ENCODE results near the gene BSN. TPM values are rescaled to one million over a fixed set of nuclear protein-coding genes. Genes with fewer than 3 reads are reported as not detected.

Gene BSN
- total RNA-seq, 1 experiment from 2014 or later = 0.37 TPM

DNA sequence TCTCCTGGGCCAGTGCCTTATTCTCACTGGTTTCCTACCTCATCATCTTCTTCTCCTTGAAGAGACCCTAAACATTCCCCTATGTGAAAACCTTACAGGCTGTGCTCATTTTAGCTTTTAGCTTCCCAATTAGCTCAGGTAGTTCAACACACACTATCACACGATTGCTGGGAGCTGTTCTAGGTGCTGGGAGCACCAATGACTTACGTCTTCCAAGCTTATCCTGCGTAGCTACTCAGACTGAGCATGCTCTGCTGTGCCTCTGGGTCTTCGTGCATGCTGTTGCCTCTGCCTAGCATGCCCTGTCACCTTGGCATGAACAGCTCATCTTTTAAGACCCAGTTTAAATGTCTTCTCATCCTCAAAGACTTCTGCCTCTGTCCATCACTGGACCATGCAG lies 64.1 kb downstream of the BSN start:
- Histone ChIP-seq H3K36me3 (ENCODE audit: insufficient read depth, low read length) (no peaks in the 10 kb centered on the region), H3K9me2 (replicated peaks; ENCODE audit: insufficient read depth, low read length) (no peaks in the 10 kb centered on the region), H3K4me2 (ENCODE audit: low read depth, low read length, poor library complexity, severe bottlenecking) (no peak overlapping the region), H4K20me1 (ENCODE audit: insufficient read depth, low read depth, low read length) (0 out of 2 replicates have a peak, but pooled peaks cover 1% of the 10 kb centered on the region), H2AFZ (ENCODE audit: low read length) (no peak overlapping the region), H3K4me3 (ENCODE audit: low read length) (no peak overlapping the region), H3K27me3 (ENCODE audit: low read length) (no peaks in the 10 kb centered on the region), H3K4me1 (ENCODE audit: low read length) (no peaks in the 10 kb centered on the region), H3K9me3 (ENCODE audit: low read length) (no peaks in the 10 kb centered on the region), H3K79me2 (ENCODE audit: low read length) (no peaks in the 10 kb centered on the region), H3K27ac (ENCODE audit: low read length) (no peak overlapping the region), H3K9ac (ENCODE audit: low read length) (no peak overlapping the region)
- no peak for DNase-seq

- Histone ChIP-seq H3K9me2 (replicated peaks; ENCODE audit: insufficient read depth, low read length) (no peaks in the 10 kb centered on the region), H3K4me3 (ENCODE audit: low read length) (no peak overlapping the region), H3K27me3 (ENCODE audit: low read length) (no peaks in the 10 kb centered on the region), H3K4me1 (ENCODE audit: low read length) (no peaks in the 10 kb centered on the region), H3K27ac (ENCODE audit: low read length) (no peak overlapping the region), H3K9me3 (ENCODE audit: low read length) (no peaks in the 10 kb centered on the region), H3K36me3 (ENCODE audit: insufficient read depth, low read length) (no peaks in the 10 kb centered on the region), H4K20me1 (ENCODE audit: insufficient read depth, low read depth, low read length) (0 out of 2 replicates have a peak, but pooled peaks cover 3% of the 10 kb centered on the region), H3K79me2 (ENCODE audit: low read length) (no peaks in the 10 kb centered on the region), H3K4me2 (ENCODE audit: low read depth, low read length, poor library complexity, severe bottlenecking) (no peak overlapping the region), H3K9ac (ENCODE audit: low read length) (no peak overlapping the region), H2AFZ (ENCODE audit: low read length) (no peak overlapping the region)
- no peak for DNase-seq
Observed at GRCh38 chr3:49619649-49620048, 65.4 kb downstream of the BSN start.

GRCh38 chr3:49620728-49621127 lies 66.5 kb downstream of the BSN start:
- no peaks in the 10 kb centered on the region for H3K36me3 ChIP-seq (ENCODE audit: insufficient read depth, low read length)
- no peak overlapping the region for H3K27ac ChIP-seq (ENCODE audit: low read length)
- H3K4me2 ChIP-seq (ENCODE audit: low read depth, low read length, poor library complexity, severe bottlenecking) = no peak overlapping the region
- no peaks in the 10 kb centered on the region for H3K27me3 ChIP-seq (ENCODE audit: low read length)
- H3K4me3 ChIP-seq (ENCODE audit: low read length) = no peak overlapping the region
- 0 out of 2 replicates have a peak, but pooled peaks cover 3% of the 10 kb centered on the region for H4K20me1 ChIP-seq (ENCODE audit: insufficient read depth, low read depth, low read length)
- H3K79me2 ChIP-seq (ENCODE audit: low read length) = no peaks in the 10 kb centered on the region
- DNase-seq = no peak
- no peak overlapping the region for H2AFZ ChIP-seq (ENCODE audit: low read length)
- no peaks in the 10 kb centered on the region for H3K4me1 ChIP-seq (ENCODE audit: low read length)
- no peaks in the 10 kb centered on the region for H3K9me2 ChIP-seq (replicated peaks; ENCODE audit: insufficient read depth, low read length)
- no peaks in the 10 kb centered on the region for H3K9me3 ChIP-seq (ENCODE audit: low read length)
- H3K9ac ChIP-seq (ENCODE audit: low read length) = no peak overlapping the region

DNA sequence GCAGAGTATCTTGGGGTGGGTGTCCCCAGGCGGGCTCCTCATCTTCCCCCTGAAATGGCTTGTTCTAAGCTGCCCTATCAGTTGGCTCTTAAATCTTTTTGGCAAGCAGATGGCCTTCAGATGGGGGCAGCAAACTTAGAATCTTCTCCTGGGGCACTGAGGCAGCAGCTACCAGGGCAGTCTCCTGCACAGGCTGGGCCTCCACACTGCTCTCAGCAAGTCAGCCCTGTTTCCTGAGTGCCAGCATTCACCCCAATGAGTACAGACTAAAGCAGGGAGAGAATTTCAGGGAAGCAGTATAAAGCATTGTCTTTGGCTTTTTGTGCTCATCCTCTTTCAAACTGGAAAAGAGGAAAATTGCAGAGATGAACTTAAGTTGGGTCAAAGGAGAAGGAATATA lies 68.8 kb downstream of the BSN start:
- H3K27me3 ChIP-seq (ENCODE audit: low read length) = no peaks in the 10 kb centered on the region

DNA sequence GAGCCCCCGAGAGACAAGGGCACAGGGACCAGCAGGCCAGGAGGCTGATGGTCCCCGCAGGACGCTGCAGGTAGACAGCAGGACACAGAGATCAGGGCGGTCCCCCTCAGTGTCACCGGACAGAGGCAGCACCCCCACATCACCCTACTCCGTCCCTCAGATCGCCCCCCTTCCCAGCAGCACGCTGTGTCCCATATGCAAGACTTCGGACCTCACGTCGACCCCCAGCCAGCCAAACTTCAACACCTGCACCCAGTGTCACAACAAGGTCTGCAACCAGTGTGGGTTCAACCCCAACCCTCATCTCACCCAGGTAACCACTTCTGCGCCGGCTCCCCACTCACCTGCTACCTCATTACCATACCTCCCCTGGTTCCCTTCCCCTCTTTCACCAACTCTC lies 70.8 kb downstream of the BSN start:
- Histone ChIP-seq H2AFZ (ENCODE audit: low read length) (no peak overlapping the region), H4K20me1 (ENCODE audit: insufficient read depth, low read depth, low read length) (0 out of 2 replicates have a peak, but pooled peaks cover 3% of the 10 kb centered on the region), H3K4me1 (ENCODE audit: low read length) (no peaks in the 10 kb centered on the region), H3K36me3 (ENCODE audit: insufficient read depth, low read length) (no peaks in the 10 kb centered on the region), H3K9me3 (ENCODE audit: low read length) (no peaks in the 10 kb centered on the region), H3K27me3 (ENCODE audit: low read length) (no peaks in the 10 kb centered on the region), H3K4me2 (ENCODE audit: low read depth, low read length, poor library complexity, severe bottlenecking) (no peak overlapping the region), H3K79me2 (ENCODE audit: low read length) (no peaks in the 10 kb centered on the region), H3K9ac (ENCODE audit: low read length) (no peak overlapping the region), H3K9me2 (replicated peaks; ENCODE audit: insufficient read depth, low read length) (no peaks in the 10 kb centered on the region), H3K4me3 (ENCODE audit: low read length) (no peak overlapping the region), H3K27ac (ENCODE audit: low read length) (no peak overlapping the region)
- DNase-seq = no peak

More for the DNA sequence above, 68.8 kb downstream of the BSN start:
- 0 out of 2 replicates have a peak, but pooled peaks cover 3% of the 10 kb centered on the region for H4K20me1 ChIP-seq (ENCODE audit: insufficient read depth, low read depth, low read length)
- no peak overlapping the region for H3K4me3 ChIP-seq (ENCODE audit: low read length)
- H3K4me2 ChIP-seq (ENCODE audit: low read depth, low read length, poor library complexity, severe bottlenecking) = no peak overlapping the region
- no peak for DNase-seq
- H3K9ac ChIP-seq (ENCODE audit: low read length) = no peak overlapping the region
- H3K9me2 ChIP-seq (replicated peaks; ENCODE audit: insufficient read depth, low read length) = no peaks in the 10 kb centered on the region
- no peak overlapping the region for H2AFZ ChIP-seq (ENCODE audit: low read length)
- no peaks in the 10 kb centered on the region for H3K79me2 ChIP-seq (ENCODE audit: low read length)
- no peaks in the 10 kb centered on the region for H3K9me3 ChIP-seq (ENCODE audit: low read length)
- H3K27ac ChIP-seq (ENCODE audit: low read length) = no peak overlapping the region
- no peaks in the 10 kb centered on the region for H3K4me1 ChIP-seq (ENCODE audit: low read length)
- H3K36me3 ChIP-seq (ENCODE audit: insufficient read depth, low read length) = no peaks in the 10 kb centered on the region

DNA sequence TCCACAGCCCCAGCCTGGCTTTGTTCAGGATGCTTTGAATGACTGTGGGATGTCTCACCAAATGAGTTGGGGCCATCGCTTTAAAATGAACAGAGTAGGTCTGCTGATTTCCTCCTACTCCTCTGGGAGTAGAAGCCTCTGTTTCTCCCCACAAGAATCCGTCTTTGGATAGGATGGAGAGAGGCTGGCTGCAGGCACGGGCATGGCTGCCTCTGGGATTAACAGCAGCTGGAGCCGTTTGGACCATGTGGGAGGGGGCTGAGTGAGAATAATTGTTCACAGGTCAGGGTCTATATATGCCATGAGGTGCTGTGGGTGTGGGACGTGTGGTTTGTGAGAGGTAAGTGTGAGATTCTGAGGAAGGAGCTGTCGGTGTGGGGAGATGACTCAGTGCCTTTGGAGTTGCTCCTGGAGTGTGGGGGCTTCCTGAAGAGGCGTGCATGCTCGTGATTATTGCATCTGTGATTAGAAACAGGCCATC lies 71.9 kb downstream of the BSN start:
- no peaks in the 10 kb centered on the region for H3K9me2 ChIP-seq (replicated peaks; ENCODE audit: insufficient read depth, low read length)
- H3K9ac ChIP-seq (ENCODE audit: low read length) = no peak overlapping the region
- no peak overlapping the region for H2AFZ ChIP-seq (ENCODE audit: low read length)
- H3K27me3 ChIP-seq (ENCODE audit: low read length) = no peaks in the 10 kb centered on the region
- no peak for DNase-seq
- H3K4me1 ChIP-seq (ENCODE audit: low read length) = no peaks in the 10 kb centered on the region
- H3K4me2 ChIP-seq (ENCODE audit: low read depth, low read length, poor library complexity, severe bottlenecking) = no peak overlapping the region
- 0 out of 2 replicates have a peak, but pooled peaks cover 3% of the 10 kb centered on the region for H4K20me1 ChIP-seq (ENCODE audit: insufficient read depth, low read depth, low read length)
- no peaks in the 10 kb centered on the region for H3K79me2 ChIP-seq (ENCODE audit: low read length)
- no peak overlapping the region for H3K27ac ChIP-seq (ENCODE audit: low read length)
- H3K36me3 ChIP-seq (ENCODE audit: insufficient read depth, low read length) = no peaks in the 10 kb centered on the region
- H3K9me3 ChIP-seq (ENCODE audit: low read length) = no peaks in the 10 kb centered on the region
- no peak overlapping the region for H3K4me3 ChIP-seq (ENCODE audit: low read length)

GRCh38 chr3:49626796-49627195 lies 72.5 kb downstream of the BSN start:
- Histone ChIP-seq H3K4me2 (ENCODE audit: low read depth, low read length, poor library complexity, severe bottlenecking) (no peak overlapping the region), H3K27me3 (ENCODE audit: low read length) (no peaks in the 10 kb centered on the region), H3K4me1 (ENCODE audit: low read length) (no peaks in the 10 kb centered on the region), H3K9ac (ENCODE audit: low read length) (no peak overlapping the region), H3K36me3 (ENCODE audit: insufficient read depth, low read length) (no peaks in the 10 kb centered on the region), H3K9me2 (replicated peaks; ENCODE audit: insufficient read depth, low read length) (no peaks in the 10 kb centered on the region), H3K9me3 (ENCODE audit: low read length) (no peaks in the 10 kb centered on the region), H3K79me2 (ENCODE audit: low read length) (no peaks in the 10 kb centered on the region), H3K27ac (ENCODE audit: low read length) (no peak overlapping the region), H2AFZ (ENCODE audit: low read length) (no peak overlapping the region), H3K4me3 (ENCODE audit: low read length) (no peak overlapping the region), H4K20me1 (ENCODE audit: insufficient read depth, low read depth, low read length) (0 out of 2 replicates have a peak, but pooled peaks cover 3% of the 10 kb centered on the region)
- DNase-seq = no peak

DNA sequence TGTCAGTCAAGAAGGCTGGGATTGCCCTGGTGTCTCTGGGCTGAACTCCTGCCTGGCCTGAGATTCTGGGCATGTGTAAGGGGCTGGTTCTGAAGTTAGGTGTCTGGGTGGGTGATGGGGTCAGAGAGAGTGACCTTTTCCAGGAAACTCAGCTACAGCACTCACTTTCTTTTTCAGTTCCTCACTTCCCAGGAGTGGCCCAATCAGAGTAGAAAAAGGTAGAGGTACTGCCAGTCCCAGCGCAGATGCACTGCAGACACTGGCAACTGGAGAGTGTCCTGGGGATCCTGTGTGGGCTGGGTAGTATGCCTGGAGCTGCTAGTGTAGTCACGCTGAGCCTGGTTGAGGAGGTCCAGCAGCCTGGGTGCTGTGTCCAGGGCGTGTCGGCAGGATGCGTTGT lies 73.4 kb downstream of the BSN start:
- DNase-seq = no peak
- Histone ChIP-seq H3K9me2 (replicated peaks; ENCODE audit: insufficient read depth, low read length) (no peaks in the 10 kb centered on the region), H3K9ac (ENCODE audit: low read length) (no peak overlapping the region), H3K9me3 (ENCODE audit: low read length) (no peaks in the 10 kb centered on the region), H3K79me2 (ENCODE audit: low read length) (no peaks in the 10 kb centered on the region), H4K20me1 (ENCODE audit: insufficient read depth, low read depth, low read length) (0 out of 2 replicates have a peak, but pooled peaks cover 3% of the 10 kb centered on the region), H3K36me3 (ENCODE audit: insufficient read depth, low read length) (no peaks in the 10 kb centered on the region), H3K27me3 (ENCODE audit: low read length) (no peaks in the 10 kb centered on the region), H3K4me3 (ENCODE audit: low read length) (no peak overlapping the region), H3K4me1 (ENCODE audit: low read length) (no peaks in the 10 kb centered on the region), H3K4me2 (ENCODE audit: low read depth, low read length, poor library complexity, severe bottlenecking) (no peak overlapping the region), H2AFZ (ENCODE audit: low read length) (no peak overlapping the region), H3K27ac (ENCODE audit: low read length) (no peak overlapping the region)

Measured in Karpas-422 (cell line).